Uterus (tissue), 2 donors: Measurements from ENCODE around the gene PAQR4.

Experiments
- CTCF ChIP-seq, 4 experiments: fragments of 200-600 bp in 2 of 4; fragments of 450-650 bp in 2 of 4; sonication (generic) in 2 of 4; IDR thresholded peaks; one replicate each; pipeline ENCODE4 v1.5.1; 2016 to 2019; ENCODE audit warnings: antibody characterized with exemption in 4 of 4, mild to moderate bottlenecking in 2 of 4, moderate library complexity in 1 of 4
- POLR2A ChIP-seq, 2 donors: fragments of 450-650 bp; IDR thresholded peaks; one replicate each; pipeline ENCODE4 v1.6.1; 2016; ENCODE audit warnings: antibody characterized with exemption in 2 of 2, mild to moderate bottlenecking in 1 of 2, moderate library complexity in 1 of 2

GRCh38 chr16:2938206-2938605 is 30.9 kb upstream of the PAQR4 start:
- TF ChIP-seq CTCF (IDR thresholded peaks at IDR 0.05) (no peak), POLR2A (IDR thresholded peaks at IDR 0.05) (no peak)
